ENCODE results near the gene FTH1.
"Not testable (repeated sequence)": the region's sequence is repeated elsewhere in the genome, so short reads cannot be mapped to it uniquely, and the experiment has no call there.

FTH1 gene

GRCh38 chr11:61963282-61964057 lies 4.0 kb downstream of the FTH1 start:
- no peak for DNase-seq

DNA sequence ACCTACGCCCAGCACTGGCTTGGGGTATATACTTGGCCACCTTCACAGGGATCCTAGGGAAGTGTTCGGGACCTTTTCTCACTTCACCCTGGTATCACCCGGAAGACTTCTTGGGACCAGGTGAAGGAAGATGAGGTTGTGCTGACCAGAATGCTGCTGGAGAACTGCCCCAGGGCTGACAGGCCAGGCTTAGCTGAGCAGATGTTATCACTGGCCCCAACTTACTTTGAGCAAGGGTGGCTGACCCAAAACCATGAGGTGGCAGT lies 4.5 kb downstream of the FTH1 start:
- no peak for DNase-seq

- no peak for DNase-seq
These were observed 5.0 kb downstream of the FTH1 start for GRCh38 chr11:61962213-61963015.

DNA sequence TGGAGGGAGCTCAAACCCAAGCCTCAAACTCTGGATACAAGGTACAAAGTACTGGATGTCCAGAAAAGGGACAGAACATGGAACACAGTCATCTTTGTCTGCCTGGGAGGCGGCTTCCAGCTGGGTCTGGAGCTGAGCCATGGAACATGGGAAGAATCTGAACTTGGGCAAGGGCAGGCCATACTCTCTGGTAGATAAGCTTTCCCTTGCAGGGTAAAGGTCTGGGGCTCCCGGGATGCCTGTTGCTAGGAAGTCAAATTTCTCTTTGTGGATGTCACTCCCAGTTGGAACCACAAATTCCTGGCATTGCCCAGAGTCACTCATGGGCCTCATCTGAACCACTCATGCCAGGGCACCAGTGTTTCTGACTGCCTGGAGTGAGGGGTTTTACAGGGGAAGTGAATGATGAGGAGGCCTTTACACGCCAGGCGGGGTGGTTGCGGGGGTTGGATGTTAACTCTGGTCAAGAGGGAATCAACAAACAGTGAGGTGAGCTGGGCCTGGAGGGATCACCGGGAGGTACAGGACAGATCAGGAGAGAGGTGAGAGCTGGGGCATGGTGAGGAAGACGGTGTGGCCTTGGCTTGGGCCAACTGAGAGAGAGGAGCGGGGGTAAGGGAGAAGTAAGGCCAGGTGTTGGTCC lies 5.7 kb downstream of the FTH1 start:
- no peak for DNase-seq

DNA sequence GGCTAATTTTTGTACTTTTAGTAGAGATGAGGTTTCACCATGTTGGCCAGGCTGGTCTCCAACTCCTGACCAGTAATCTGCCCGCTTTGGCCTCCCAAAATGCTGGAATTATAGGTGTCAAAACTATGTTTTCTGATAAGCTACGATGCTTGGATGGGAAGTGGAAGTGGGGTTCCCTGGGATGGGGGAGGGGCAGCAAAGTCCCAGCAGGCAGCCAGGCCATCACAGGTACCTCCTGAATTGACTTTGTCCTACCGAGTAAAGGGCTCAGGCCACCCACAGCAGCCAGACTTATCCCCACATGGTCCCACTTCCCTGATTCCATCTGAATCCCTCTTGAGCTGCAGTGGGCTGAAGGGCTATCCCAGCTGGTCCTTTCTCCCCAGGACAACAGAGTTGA lies 6.9 kb downstream of the FTH1 start:
- DNase-seq = no peak

GRCh38 chr11:61959678-61960077 lies 7.8 kb downstream of the FTH1 start:
- DNase-seq = no peak

- DNase-seq = no peak
These were observed 8.3 kb downstream of the FTH1 start for GRCh38 chr11:61959114-61959513.

GRCh38 chr11:61958590-61958989 lies 8.8 kb downstream of the FTH1 start:
- no peak for DNase-seq

DNA sequence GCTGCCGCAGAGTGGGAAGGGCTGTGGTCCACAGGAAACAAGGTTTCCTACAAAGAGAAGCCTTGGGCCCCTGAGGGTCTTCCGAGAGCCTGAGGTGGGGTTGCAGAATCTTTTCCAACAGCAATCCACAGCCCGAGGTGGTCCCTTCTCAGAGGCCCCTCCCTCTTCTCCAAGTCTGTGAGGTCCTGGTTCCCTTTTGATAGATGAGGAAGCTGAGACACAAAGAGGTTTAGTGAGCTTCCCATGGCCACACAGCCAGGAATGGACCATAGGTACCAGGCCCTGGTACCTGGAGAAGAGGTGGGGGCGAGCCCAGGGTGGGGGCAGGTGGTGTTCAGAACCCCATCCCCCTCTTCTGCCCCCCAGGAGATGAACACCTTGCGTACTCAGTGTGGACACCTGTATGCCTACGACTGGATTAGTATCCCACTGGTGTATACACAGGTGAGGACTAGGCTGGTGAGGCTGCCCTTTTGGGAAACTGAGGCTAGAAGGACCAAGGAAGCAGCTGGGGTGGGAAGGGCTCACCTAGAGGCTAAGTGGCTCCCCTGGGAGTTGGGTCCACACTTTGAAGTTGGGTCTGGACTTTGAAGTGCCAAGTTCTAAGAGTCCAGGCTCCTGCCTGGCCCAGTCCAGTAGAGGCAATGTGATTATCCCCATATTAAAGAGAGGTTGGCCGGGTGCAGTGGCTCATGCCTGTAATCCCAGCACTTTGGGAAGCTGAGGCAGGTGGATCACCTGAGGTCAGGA lies 10.2 kb downstream of the FTH1 start:
- DNase-seq = no peak

- no peak for DNase-seq
These were observed 11.0 kb downstream of the FTH1 start for GRCh38 chr11:61956191-61957020.

GRCh38 chr11:61955422-61956135 lies 11.9 kb downstream of the FTH1 start:
- DNase-seq = no peak

DNA sequence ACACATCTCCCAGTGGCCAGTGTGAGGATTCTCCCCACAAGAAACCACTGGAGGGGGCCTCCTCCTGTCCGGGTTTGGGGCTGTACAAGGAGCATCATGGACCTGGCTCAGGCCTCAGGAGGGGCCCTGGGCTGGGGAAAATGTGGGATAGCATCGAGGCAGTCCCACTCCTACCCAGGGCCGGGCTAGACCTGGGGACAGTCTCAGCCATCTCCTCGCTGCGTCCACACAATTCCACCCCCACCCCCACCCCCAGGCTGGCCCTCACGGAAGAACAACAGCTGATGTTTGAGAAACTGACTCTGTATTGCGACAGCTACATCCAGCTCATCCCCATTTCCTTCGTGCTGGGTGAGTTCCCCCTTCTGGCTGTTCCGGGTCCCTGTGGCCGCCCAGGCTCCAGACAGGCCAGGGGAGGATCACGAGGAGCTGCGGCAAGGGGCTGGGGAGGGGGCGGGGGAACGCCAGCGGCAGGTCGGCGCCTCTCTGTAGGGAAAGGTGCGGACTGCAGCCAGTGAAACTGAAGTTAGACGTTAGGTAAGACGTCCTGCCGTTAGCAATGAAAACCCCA lies 12.5 kb downstream of the FTH1 start:
- no peak for DNase-seq

DNA sequence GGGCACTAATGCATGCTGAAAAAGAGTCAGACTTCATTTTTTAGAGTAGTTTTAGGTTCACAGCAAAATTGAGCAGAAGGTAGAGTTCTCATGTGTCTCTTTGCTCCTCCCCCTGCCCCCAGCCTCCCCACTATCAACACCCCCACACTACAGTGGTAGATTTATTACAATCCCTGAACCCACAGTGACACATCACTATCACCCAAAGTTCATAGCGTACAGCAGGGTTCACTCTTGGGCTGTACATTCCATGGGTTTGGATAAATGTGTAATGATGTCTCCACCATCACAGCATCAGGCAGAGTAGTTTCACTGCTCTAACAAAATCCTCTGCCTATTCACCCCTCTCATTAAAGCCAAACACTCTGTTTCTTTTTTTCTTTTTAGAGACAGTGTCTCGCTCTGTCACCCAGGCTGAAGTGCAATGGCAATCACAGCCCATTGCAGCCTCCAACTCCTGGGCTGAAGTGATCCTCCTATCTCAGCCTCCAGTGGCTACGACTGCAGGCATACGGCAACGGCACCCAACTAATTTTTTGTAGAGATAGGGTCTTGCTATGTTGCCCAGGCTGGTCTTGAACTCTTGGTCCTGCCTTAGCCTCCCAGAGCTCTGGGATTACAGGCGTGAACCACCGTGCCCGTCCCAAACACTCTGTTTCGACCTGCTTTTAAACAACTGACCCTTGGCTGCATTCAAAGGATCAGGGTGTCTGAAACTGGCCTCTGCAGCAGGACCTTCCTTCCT lies 13.2 kb downstream of the FTH1 start:
- DNase-seq = no peak

DNA sequence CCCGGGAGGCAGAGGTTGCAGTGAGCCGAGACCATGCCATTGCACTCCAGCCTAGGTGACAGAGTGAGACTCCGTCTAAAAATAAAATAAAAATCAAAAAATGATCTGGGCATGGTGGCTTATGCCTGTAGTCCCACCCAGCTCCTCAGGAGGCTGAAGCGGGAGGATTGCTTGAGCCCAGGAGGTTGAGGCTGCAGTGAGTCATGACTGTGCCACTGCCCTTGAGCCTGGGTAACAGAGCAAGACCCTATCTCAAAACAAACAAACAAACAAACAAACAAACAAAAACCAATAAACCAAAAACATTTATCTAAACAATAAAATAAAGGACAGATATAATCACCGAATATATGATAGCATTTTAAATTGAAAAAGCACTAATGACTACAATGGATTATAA lies 13.8 kb downstream of the FTH1 start:
- not testable (repeated sequence) for DNase-seq

GRCh38 chr11:61952882-61953281 lies 14.6 kb downstream of the FTH1 start:
- no peak for DNase-seq

GRCh38 chr11:61951484-61952135 lies 15.8 kb downstream of the FTH1 start:
- no peak for DNase-seq

DNA sequence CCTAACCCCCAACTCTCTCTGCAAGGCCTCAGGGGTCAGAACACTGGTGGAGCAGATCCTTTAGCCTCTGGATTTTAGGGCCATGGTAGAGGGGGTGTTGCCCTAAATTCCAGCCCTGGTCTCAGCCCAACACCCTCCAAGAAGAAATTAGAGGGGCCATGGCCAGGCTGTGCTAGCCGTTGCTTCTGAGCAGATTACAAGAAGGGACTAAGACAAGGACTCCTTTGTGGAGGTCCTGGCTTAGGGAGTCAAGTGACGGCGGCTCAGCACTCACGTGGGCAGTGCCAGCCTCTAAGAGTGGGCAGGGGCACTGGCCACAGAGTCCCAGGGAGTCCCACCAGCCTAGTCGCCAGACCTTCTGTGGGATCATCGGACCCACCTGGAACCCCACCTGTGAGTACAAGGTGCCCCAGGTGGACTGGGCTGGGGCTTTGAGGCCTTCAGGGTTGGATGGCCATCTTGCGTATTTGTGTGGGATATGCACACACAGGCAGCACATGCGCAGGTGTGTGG lies 17.3 kb downstream of the FTH1 start, which contains the start of gene BEST1:
Gene BEST1, plus strand, starts transcription at position 317 of the 513 bp plus-strand sequence. CDS start 1,456 bp downstream, outside the sequence.
- no peak for DNase-seq

- DNase-seq = no peak
These were observed 18.0 kb downstream of the FTH1 start for GRCh38 chr11:61949169-61950034.

DNA sequence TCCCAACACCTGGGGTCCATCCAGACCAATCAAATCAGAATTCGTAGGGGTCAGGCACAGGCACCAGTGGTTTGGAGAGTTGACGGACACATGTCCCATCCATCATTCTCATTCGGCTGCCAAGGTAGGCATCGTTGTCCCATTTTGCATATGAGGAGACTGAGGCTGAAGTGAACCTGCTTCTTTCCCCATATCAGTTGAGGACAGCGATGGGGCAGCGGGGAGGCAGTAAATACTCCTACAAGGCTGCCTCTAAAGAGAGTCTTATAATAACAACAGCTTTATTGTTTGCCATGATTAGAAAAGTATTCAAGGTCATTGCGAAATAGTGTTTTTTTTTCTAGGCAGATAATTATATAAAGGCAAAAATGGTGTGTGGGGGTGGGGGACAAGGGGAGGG lies 18.9 kb downstream of the FTH1 start:
- no peak for DNase-seq

All from NCI-H2081 treated with DMSO at 0.1 percent for 48 hours (cell line).